GM12892 (cell line): ENCODE data around the gene TACC3. TPM values are rescaled to one million over a fixed set of nuclear protein-coding genes. Genes with fewer than 3 reads are reported as not detected.

Experiments
- DNase-seq: peaks from one replicate; pipeline ENCODE4 v3.0.0; 2011; ENCODE audit not compliant: insufficient read length
- FAIRE-seq: peaks from 2 replicates; lab custom pipeline; 2011; peaks lifted over from hg19 to GRCh38; lab: Jason Lieb, UNC
- POLR2A ChIP-seq: IDR thresholded peaks from 2 replicates; pipeline ENCODE4 v1.6.1; 2011; ENCODE audit warnings: low read depth, low read length, control low read depth
- POLR2AphosphoS5 ChIP-seq: IDR thresholded peaks from 2 replicates; pipeline ENCODE4 v1.6.1; 2011; ENCODE audit warnings: low read depth, low read length, control low read depth
- TAF1 ChIP-seq: IDR thresholded peaks from 2 replicates; pipeline ENCODE4 v1.6.1; 2011; ENCODE audit warnings: low read depth, mild to moderate bottlenecking, control low read depth, low read length, borderline replicate concordance
- polyA plus RNA-seq: library from polyadenylated mRNA; unstranded; fragments of >200 nt; gene quantifications from one replicate; pipeline ENCODE4 v1.2.1, GENCODE V29; 2012; ENCODE audit warnings: missing spikeins, inconsistent platforms; ENCODE audit not compliant: missing spikeins

TACC3 gene
- polyA plus RNA-seq: 40.1 TPM

DNA sequence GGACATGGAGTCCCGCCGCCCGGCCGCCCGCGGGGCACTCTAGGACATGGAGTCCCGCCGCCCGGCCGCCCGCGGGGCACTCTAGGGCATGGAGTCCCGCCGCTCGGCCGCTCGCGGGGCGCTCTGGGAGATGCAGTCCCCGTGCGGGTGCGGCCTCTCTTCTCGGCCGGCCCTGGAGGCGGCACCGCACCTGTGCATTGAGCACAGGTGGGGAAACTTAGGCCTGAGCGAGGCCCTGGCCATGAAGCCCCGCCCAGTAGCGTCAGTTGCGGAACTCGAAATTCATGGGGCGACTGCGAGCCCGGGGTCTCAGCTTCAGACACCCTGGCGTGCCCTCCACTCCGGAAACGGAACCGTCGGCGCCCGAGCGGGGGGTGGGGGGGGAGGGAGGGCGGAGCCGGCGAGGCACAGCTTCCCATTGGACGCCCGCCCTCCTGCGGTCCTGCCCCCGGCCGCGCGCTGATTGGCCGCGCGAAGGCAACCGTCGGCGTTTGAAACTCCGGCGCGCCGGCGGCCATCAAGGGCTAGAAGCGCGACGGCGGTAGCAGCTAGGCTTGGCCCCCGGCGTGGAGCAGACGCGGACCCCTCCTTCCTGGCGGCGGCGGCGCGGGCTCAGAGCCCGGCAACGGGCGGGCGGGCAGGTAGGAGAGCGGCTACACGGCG is at the start of gene TACC3, which contains the start of gene TMEM129:
TSS of gene TACC3 (plus strand) at position 519 of the 663 bp plus-strand sequence. CDS start 1,901 bp downstream, outside the sequence.
TSS of gene TMEM129 (minus strand) at position 321 of the 663 bp plus-strand sequence. CDS start 486 bp downstream, outside the sequence.
- FAIRE-seq: peak; percentile 90
- no peak for TF ChIP-seq TAF1
- peak; percentile 29; the same call in 1 of the 2 replicates for TF ChIP-seq POLR2A
- DNase-seq: peak; percentile 98

DNA sequence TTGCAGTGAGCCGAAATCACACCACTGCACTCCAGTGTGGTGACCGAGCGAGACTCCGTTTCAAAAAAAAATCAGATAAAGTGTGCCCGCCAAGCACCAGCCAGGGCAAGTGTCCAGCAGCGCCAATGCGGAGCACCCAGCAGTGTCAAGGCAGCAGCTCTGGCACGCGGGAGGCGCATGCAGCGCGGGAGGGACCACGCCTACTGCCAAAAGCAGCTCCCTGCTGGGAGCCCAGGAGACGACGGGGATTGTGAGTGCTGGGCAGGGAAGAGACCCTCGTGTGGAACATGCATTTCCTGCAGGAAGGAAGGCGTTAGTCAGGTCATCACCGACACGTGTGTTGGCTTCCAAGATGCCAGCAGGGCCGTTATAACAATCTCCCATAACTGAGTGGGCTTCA is 47.6 kb upstream of the TACC3 start:
- FAIRE-seq: no peak
- DNase-seq: no peak
- TF ChIP-seq POLR2AphosphoS5 (no peak), POLR2A (no peak), TAF1 (no peak)

DNA sequence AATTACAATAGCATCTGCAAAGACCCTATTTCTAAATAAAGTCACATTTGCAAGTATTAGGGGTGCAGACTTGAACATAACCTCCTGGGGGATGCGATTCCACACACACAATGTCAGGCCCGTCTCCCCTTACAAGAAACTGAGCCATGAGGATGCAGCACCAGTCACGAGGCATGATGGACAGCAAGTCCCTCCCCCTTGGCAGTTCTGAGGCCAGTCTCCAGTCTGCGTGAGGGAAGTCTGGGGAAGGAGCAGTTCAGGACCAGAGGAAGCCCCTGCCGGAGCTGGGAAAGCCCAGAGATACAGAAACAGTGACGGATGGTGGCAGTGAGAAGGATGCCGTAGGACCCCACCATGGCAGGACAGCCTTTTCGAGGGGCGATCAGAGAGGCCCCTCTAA is 46.6 kb upstream of the TACC3 start:
- no peak for TF ChIP-seq TAF1
- TF ChIP-seq POLR2A: no peak
- no peak for TF ChIP-seq POLR2AphosphoS5
- FAIRE-seq: no peak
- DNase-seq: no peak

DNA sequence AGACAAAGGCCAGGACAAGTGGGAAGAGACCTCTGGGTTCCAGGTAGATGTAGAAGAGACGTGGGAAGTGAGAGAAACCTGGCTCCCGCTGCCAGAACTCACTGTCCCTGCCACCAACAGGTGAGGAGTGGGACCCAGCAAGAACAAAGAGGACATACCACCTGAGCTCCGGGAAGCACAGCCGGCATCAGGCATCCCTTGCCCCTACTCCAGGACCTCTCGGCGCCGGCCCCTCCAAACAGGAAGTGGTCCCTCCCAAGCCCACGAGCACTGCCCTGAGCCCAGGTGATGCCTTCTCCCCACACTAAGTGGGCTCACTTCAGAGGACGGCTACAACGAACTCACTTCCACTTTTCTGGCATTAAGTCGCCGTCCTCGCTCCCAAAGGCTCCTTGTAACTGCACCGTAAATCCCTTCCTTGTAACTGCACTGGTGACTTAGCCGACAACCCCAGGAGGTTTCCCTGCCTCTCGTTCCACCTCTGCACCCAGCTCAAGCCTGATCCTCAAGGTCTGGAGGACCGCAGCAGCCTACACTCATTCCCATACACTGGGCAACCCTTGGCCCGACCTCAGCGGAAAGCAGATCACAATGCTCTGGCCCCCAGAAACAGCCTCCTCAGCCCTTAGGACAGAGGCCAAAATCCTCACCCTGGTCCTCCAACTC is 46.1 kb upstream of the TACC3 start:
- TF ChIP-seq POLR2AphosphoS5 (no peak), TAF1 (no peak), POLR2A (no peak)
- no peak for DNase-seq
- FAIRE-seq: no peak

DNA sequence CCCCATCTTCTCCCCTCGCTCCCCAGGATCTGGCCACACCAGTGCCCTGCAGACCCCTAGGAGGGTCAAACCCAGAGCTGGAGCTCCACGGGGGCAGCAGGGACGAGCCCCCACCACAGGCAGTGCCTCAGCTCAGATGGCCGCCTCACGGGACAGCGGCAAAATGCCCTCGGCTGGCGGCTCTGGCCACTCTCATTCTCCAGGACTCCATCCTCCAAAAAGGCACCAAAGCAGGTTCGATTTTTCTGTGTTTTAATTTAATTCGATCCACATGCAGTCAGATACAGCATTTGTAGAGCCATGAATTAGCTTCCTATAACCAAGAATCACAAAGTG is 45.6 kb upstream of the TACC3 start:
- no peak for DNase-seq

DNA sequence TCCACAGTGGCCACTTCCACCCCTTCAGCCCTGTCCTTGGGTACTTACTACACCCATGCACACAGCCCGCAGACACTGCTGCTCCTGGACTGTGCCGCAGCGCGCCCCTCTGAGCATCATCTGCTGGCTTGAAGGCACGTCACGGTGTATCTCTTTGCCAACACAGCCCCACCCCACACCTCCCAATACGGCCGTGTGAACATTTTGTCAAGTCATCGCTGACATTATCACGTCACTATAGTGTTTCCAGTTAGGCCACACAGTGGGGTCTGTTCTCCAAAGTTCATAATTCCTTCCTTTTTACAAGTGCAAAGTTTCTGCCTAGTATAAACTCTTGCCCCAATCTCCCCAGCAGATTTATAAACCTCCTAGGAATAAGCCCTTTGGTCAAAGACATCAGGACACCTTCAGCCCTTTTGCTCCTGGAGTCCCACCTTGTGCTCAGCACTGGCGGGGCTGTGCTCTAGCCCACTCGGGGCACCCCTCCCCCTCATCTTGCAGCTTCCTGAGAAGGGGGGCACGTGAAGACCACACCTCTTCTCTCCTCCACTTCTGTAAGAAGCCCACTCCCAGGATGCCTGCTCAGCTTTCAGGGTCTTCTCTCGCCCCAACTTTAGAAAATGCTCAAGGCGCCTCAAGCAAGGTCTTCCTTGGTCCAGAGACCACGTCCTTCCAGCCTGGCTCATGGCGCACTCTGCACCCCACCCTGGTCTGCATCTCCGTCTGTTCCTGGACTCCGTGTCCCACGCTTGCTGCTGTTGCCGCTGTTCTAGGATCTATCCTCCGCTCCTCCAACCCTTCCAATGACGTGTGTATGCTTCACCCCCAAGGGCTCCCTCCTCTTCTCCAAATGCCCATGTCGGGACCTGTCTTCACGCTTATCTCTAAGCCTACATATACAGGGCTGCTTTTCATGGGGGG is 44.5 kb upstream of the TACC3 start:
- TF ChIP-seq POLR2A: no peak
- TF ChIP-seq TAF1: no peak
- TF ChIP-seq POLR2AphosphoS5: no peak
- FAIRE-seq: no peak
- DNase-seq: no peak

More for the DNA sequence above, 45.6 kb upstream of the TACC3 start:
- TF ChIP-seq POLR2A (no peak), TAF1 (no peak), POLR2AphosphoS5 (no peak)
- no peak for FAIRE-seq

DNA sequence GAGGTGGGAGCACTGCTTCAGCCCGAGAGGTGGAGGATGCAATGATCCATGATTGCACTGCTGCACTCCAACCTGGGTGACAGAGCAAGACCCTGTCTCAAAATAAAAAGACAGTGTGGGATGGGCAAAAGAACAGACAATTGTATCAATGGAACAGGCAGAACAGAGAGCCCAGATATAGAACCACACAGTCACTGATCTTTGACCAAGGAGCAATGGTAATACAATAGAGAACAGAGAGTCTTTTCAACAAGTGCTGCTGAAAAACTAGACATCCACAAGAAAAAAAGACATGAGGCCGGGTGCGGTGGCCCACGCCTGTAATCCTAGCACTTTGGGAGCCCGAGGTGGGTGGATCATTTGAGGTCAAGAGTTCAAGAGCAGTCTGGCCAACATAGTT is 43.1 kb upstream of the TACC3 start:
- DNase-seq (no peak), FAIRE-seq (no peak)
- TF ChIP-seq POLR2AphosphoS5: no peak
- no peak for TF ChIP-seq TAF1
- TF ChIP-seq POLR2A: no peak

DNA sequence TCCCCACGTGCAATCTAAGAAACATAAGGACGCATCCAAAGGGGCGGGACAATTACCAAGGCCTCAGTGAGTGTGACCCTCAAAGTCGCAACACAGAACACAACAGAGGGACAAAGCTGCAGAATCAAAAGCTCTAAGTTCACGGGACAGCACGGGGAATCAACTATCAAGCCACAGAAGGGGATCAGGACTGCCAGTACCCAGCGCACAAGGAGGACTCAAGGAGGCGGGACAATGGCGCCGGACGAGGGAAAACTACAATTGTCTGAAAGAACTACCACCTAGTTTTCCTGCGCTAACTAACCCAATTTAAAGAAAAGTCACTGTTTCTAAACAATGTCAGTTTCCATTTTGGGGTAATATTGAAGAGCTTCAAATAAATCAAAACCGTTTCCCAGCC is 38.5 kb upstream of the TACC3 start:
- no peak for DNase-seq
- FAIRE-seq: no peak
- no peak for TF ChIP-seq TAF1
- no peak for TF ChIP-seq POLR2AphosphoS5
- no peak for TF ChIP-seq POLR2A

DNA sequence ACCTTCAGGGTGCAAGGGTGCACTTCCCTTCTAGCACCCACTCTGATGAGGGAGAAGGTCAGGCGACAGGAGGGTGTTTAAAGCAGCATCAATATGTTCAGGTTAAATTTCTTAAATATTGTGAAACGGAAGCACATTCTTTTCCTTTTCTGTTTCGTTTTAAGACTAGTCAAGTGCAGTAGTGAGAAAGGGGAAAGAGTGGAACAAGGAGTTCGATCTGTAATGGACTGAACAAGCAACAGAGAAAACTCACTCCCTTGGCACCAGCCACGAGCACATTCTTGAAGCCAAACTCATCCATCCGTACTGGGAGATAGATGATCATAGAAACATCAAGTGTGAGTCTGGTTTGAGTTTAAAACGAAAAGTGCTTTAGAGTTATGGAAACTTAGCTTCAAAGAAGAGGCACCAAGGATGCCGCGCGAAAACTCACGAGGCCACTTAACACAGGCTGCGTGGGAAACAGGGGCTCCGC is 38.0 kb upstream of the TACC3 start:
- FAIRE-seq (peak; percentile 69), DNase-seq (no peak)
- no peak for TF ChIP-seq POLR2A
- no peak for TF ChIP-seq TAF1
- TF ChIP-seq POLR2AphosphoS5: no peak

DNA sequence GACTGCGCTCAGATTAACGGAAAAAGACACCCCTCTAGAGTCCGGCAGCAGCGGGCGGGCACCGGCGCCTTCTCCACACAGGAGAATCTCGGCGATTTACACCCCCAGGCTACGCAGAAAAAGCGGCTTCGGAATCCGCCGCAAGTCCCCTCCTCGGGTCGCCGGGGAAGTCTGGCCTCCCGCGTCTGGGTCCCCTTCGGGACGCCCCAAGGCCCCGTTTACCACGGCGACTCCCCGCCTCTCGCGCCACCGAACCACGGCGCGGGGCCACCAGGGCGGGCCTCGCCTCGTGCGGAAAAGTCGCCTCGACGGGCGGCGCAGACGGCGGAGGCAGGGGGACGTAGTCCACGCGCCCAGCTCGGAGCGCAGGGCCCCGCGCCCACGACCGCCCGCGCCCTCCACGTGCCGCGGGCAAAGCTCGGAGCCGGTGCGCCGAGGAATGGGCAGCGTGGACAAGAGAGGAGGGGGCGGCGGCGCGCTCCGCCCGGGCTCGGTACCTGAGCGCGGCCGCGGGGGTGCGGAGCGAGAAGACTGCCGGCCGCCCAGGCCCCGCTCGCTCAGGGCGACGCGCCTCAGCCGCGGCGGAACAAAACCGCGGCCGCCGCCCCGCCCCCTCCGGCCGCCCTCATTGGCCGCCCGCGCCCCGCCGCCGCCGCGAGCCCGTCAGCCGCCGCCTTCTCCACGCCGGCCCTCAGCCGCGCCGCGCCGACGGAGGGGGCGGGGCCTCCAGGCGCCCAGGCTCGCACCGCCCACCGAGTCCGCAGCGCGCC is 37.4 kb upstream of the TACC3 start, which contains the start of gene FAM53A:
TSS of gene FAM53A (minus strand) at position 578 of the 770 bp plus-strand sequence. CDS start 15,572 bp downstream, outside the sequence.
- DNase-seq: peak; percentile 85
- no peak; the same call in 1 of the 2 replicates for TF ChIP-seq POLR2A
- FAIRE-seq: no peak
